Measurements from ENCODE around the gene PARK7. TPM values are rescaled to one million over a fixed set of nuclear protein-coding genes. Genes with fewer than 3 reads are reported as not detected.
"Not testable (repeated sequence)": the region's sequence is repeated elsewhere in the genome, so short reads cannot be mapped to it uniquely, and the experiment has no call there.

PARK7 gene
- total RNA-seq, 1 donor from 2014 or later, result 307 TPM

GRCh38 chr1:7962014-7962335 is 464 bp downstream of the PARK7 start:
- Histone ChIP-seq H3K36me3 (ENCODE audit: control insufficient read depth, insufficient read depth, low read length) (peaks cover 18% of the 10 kb centered on the region), H3K27me3 (ENCODE audit: control insufficient read depth, insufficient read depth, low read length) (no peaks in the 10 kb centered on the region), H3K4me3 (ENCODE audit: low read depth, low read length) (peak overlapping the region; percentile 55)
- no peak for DNase-seq (ENCODE audit: low read depth)
- TF ChIP-seq, protein P1, sequence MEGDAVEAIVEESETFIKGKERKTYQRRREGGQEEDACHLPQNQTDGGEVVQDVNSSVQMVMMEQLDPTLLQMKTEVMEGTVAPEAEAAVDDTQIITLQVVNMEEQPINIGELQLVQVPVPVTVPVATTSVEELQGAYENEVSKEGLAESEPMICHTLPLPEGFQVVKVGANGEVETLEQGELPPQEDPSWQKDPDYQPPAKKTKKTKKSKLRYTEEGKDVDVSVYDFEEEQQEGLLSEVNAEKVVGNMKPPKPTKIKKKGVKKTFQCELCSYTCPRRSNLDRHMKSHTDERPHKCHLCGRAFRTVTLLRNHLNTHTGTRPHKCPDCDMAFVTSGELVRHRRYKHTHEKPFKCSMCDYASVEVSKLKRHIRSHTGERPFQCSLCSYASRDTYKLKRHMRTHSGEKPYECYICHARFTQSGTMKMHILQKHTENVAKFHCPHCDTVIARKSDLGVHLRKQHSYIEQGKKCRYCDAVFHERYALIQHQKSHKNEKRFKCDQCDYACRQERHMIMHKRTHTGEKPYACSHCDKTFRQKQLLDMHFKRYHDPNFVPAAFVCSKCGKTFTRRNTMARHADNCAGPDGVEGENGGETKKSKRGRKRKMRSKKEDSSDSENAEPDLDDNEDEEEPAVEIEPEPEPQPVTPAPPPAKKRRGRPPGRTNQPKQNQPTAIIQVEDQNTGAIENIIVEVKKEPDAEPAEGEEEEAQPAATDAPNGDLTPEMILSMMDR (IDR thresholded peaks at IDR 0.05; ENCODE audit: insufficient read depth, low read length, severe bottlenecking), result no peak
- FAIRE-seq, result no peak

- TF ChIP-seq, protein P1 (IDR thresholded peaks at IDR 0.05; ENCODE audit: insufficient read depth, low read length, severe bottlenecking), result no peak
- no peaks in the 10 kb centered on the region for H3K27me3 ChIP-seq (ENCODE audit: control insufficient read depth, insufficient read depth, low read length)
- peak overlapping the region; percentile 55 for H3K4me3 ChIP-seq (ENCODE audit: low read depth, low read length)
- peaks cover 20% of the 10 kb centered on the region for H3K36me3 ChIP-seq (ENCODE audit: control insufficient read depth, insufficient read depth, low read length)
- no peak for DNase-seq (ENCODE audit: low read depth)
- no peak for FAIRE-seq
Measured at GRCh38 chr1:7962636-7963377, 1.3 kb downstream of the PARK7 start.

DNA sequence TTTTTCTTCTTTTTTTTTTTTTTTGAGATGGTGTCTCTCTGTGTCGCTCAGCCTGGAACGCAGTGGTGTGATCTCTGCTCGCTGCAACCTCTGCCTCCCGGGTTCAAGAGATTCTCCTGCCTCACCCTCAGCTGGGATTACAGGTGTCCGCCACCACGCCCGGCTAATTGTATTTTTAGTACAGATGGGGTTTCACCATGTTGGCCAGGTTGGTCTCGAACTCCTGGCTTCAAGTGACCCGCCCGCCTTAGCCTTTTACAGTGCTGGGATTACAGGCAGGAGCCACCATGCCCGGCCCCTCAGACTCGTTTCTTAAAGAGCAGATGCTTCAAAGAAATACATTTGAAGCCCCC is 1.8 kb downstream of the PARK7 start:
- not testable (repeated sequence) for DNase-seq (ENCODE audit: low read depth); H3K27me3 ChIP-seq (ENCODE audit: control insufficient read depth, insufficient read depth, low read length); H3K4me3 ChIP-seq (ENCODE audit: low read depth, low read length); FAIRE-seq
- peaks cover 20% of the 10 kb centered on the region for H3K36me3 ChIP-seq (ENCODE audit: control insufficient read depth, insufficient read depth, low read length)

- peaks cover 20% of the 10 kb centered on the region for H3K36me3 ChIP-seq (ENCODE audit: control insufficient read depth, insufficient read depth, low read length)
- not testable (repeated sequence) for DNase-seq (ENCODE audit: low read depth); FAIRE-seq
Measured at GRCh38 chr1:7963841-7964240, 2.3 kb downstream of the PARK7 start.

DNA sequence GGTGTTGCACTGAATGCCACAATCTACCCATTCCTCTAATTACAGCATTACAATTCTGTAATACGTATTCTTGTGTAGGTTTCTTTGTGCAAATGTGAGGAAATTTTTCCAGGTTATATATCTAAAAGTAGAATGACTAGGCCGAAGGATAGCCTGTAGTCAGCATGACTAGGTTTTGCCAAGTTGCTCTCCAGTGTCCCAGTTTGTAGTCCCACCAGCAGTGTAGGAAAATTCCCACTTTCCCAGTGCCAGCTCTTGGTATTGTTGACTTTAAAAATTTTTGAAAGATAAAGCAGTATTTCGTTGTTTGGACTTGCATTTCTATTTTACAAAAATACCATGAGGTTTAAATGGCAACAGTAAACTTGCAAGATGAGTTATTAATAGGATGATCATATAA is 3.0 kb downstream of the PARK7 start:
- DNase-seq (ENCODE audit: low read depth) (no peak), FAIRE-seq (no peak)
- H3K36me3 ChIP-seq (ENCODE audit: control insufficient read depth, insufficient read depth, low read length), result peaks cover 21% of the 10 kb centered on the region
- TF ChIP-seq, protein P1 (IDR thresholded peaks at IDR 0.05; ENCODE audit: insufficient read depth, low read length, severe bottlenecking), result no peak
- H3K4me3 ChIP-seq (ENCODE audit: low read depth, low read length), result no peak overlapping the region
- H3K27me3 ChIP-seq (ENCODE audit: control insufficient read depth, insufficient read depth, low read length), result no peaks in the 10 kb centered on the region

More at GRCh38 chr1:7963841-7964240, 2.3 kb downstream of the PARK7 start:
- not testable (repeated sequence) for H3K27me3 ChIP-seq (ENCODE audit: control insufficient read depth, insufficient read depth, low read length); H3K4me3 ChIP-seq (ENCODE audit: low read depth, low read length)

GRCh38 chr1:7967196-7967595 is 5.7 kb downstream of the PARK7 start:
- DNase-seq (ENCODE audit: low read depth) (no peak), FAIRE-seq (no peak)
- H3K4me3 ChIP-seq (ENCODE audit: low read depth, low read length), result no peak overlapping the region
- TF ChIP-seq, protein P1 (IDR thresholded peaks at IDR 0.05; ENCODE audit: insufficient read depth, low read length, severe bottlenecking), result no peak
- H3K27me3 ChIP-seq (ENCODE audit: control insufficient read depth, insufficient read depth, low read length), result no peaks in the 10 kb centered on the region
- peaks cover 35% of the 10 kb centered on the region for H3K36me3 ChIP-seq (ENCODE audit: control insufficient read depth, insufficient read depth, low read length)

DNA sequence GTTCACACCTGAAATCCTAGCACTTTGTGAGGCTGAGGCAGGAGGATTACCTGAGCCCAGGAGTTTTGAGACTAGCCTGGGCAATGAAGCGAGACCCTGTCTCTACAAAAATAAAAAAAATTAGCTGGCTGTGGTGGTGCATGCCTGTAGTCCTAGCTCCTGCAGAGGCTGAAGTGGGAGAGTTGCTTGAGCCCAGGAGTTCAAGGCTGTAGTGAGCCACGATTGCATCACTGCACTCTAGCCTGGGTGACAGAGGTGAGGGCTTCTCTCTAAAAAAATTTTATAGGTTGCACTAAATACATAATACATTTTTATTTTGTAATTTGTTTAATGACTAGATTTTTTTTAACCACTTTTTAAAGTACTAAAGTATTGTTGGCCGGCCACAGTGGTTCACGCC is 6.1 kb downstream of the PARK7 start:
- FAIRE-seq, result no peak
- no peak for DNase-seq (ENCODE audit: low read depth)
- TF ChIP-seq, protein P1 (IDR thresholded peaks at IDR 0.05; ENCODE audit: insufficient read depth, low read length, severe bottlenecking), result no peak
- no peaks in the 10 kb centered on the region for H3K27me3 ChIP-seq (ENCODE audit: control insufficient read depth, insufficient read depth, low read length)
- H3K36me3 ChIP-seq (ENCODE audit: control insufficient read depth, insufficient read depth, low read length), result peaks cover 35% of the 10 kb centered on the region
- no peak overlapping the region for H3K4me3 ChIP-seq (ENCODE audit: low read depth, low read length)
